Activated CD4-positive, alpha-beta T cell treated with anti-CD3 and anti-CD28 coated beads for 36 hours (primary cell): ENCODE data around the gene LITAF. TPM values are rescaled to one million over a fixed set of nuclear protein-coding genes. Genes with fewer than 3 reads are reported as not detected.

ENCODE experiments used
- ATAC-seq: fragments of 200-7000 bp; cut with Tn5 transposase; one replicate; pipeline ENCODE4 v1.10.0; 2021; ENCODE audit warnings: mild to moderate bottlenecking, moderate library complexity
- CTCF ChIA-PET: fragments of 350-600 bp; sonication (Branson Sonifier 250); formaldehyde crosslinking; loops from one replicate; lab custom pipeline; 2021; ENCODE audit warnings: antibody characterized with exemption; lab: Charles Lee
- POLR2A ChIA-PET: fragments of 350-600 bp; sonication (Branson Sonifier 250); formaldehyde crosslinking; loops from one replicate; lab custom pipeline; 2021; ENCODE audit warnings: antibody characterized with exemption, inconsistent platforms; lab: Charles Lee
- DNase-seq: peaks from one replicate; pipeline ENCODE4 v3.0.0-alpha.2; 2020
- H3K27ac Mint-ChIP-seq: one replicate; pipeline ENCODE4 v1.8.0; 2021; ENCODE audit warnings: mixed read lengths
- H3K27me3 Mint-ChIP-seq: one replicate; pipeline ENCODE4 v1.8.0; 2021; ENCODE audit warnings: mixed read lengths
- H3K36me3 Mint-ChIP-seq: one replicate; pipeline ENCODE4 v1.8.0; 2021; ENCODE audit warnings: low read depth, mixed read lengths
- H3K4me1 Mint-ChIP-seq: one replicate; pipeline ENCODE4 v1.8.0; 2021; ENCODE audit warnings: mixed read lengths
- H3K4me3 Mint-ChIP-seq: one replicate; pipeline ENCODE4 v1.8.0; 2021; ENCODE audit warnings: mild to moderate bottlenecking, moderate library complexity, mixed read lengths
- H3K9me3 Mint-ChIP-seq: one replicate; pipeline ENCODE4 v1.8.0; 2021; ENCODE audit warnings: low read depth, mixed read lengths
- intact Hi-C, 2 experiments: fragments of 100-400 bp; cut with DNase I in 1 of 2; cut with micrococcal nuclease in 1 of 2; formaldehyde crosslinking; loops; one replicate each; pipeline versions ENCODE4 v1.14.2 to v1.15.1; 2022 to 2024; cut with DNase I, micrococcal nuclease
- total RNA-seq, 2 experiments: library from RNA; stranded (reverse); gene quantifications; one replicate each; pipeline ENCODE4 v1.2.3, GENCODE V29; 2021

The LITAF gene
- total RNA-seq, 2 experiments from 2014 or later, result 99.0 to 116 TPM

- Mint-ChIP-seq H3K27ac (no peak overlapping the region), H3K4me3 (no peak overlapping the region), H3K27me3 (no peaks in the 10 kb centered on the region), H3K9me3 (no peaks in the 10 kb centered on the region), H3K4me1 (peaks cover 3% of the 10 kb centered on the region), H3K36me3 (no peaks in the 10 kb centered on the region)
- intact Hi-C loops, result loop anchor here in 1 of 2 experiments (5.0 to 10.0 kb wide), 2 partner anchors 53 to 271 kb away; partner anchors contain the start of gene LITAF
- DNase-seq (no peak), ATAC-seq (no peak)
- ChIA-PET CTCF (interaction anchor here (0.6 to 1.5 kb wide), 6 partner anchors 88 to 181 kb away, joined by 3 to 13 read pairs (median 4); no protein-coding TSS in a partner anchor), POLR2A (interaction anchor here (0.7 to 1.2 kb wide), 2 partner anchors 107 to 263 kb away, joined by 3 read pairs; partner anchors contain the start of gene ZC3H7A)
These were observed 52.5 kb downstream of the LITAF start for GRCh38 chr16:11534262-11534661.

DNA sequence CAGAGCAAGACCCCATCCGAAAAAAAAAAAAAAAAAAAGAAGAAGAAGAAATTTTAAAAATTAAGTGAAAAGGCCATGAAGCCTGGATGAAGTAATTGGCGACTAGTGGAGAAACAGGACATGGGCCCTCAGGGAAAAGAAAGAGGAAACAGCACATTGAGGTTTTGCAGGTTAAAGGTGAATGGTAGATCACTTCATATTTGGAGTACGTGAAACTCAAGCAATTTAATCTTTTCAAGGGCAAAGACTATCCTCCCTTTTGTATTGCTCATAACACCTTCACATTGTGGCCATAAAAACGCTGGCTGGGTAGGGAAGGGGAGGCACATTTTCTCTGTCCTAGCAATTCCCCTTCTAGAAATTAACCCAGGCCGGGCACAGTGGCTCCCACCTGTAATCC lies 53.1 kb downstream of the LITAF start:
- Mint-ChIP-seq H3K27me3 (no peaks in the 10 kb centered on the region), H3K4me3 (no peak overlapping the region), H3K36me3 (no peaks in the 10 kb centered on the region), H3K4me1 (peaks cover 3% of the 10 kb centered on the region), H3K27ac (no peak overlapping the region), H3K9me3 (no peaks in the 10 kb centered on the region)
- no peak for DNase-seq
- ATAC-seq, result no peak
- ChIA-PET POLR2A (interaction anchor here (0.7 kb wide), 1 partner anchor 263 kb away, joined by 3 read pairs; the partner anchor contains the start of gene ZC3H7A), CTCF (interaction anchor here (2.8 to 3.2 kb wide), 2 partner anchors 50 to 108 kb away, joined by 9 to 51 read pairs; no protein-coding TSS in a partner anchor)
- intact Hi-C loops, result loop anchor here (2.0 to 10.0 kb wide), 4 partner anchors 53 to 569 kb away; partner anchors contain the start of gene LITAF (in 2 of the 2)

- Mint-ChIP-seq H3K36me3 (no peaks in the 10 kb centered on the region), H3K27me3 (peaks cover 2% of the 10 kb centered on the region), H3K9me3 (no peaks in the 10 kb centered on the region), H3K4me1 (peaks cover 3% of the 10 kb centered on the region), H3K4me3 (no peak overlapping the region), H3K27ac (no peak overlapping the region)
- intact Hi-C loops, result loop anchor here in 1 of 2 experiments (5.0 to 10.0 kb wide), 2 partner anchors 57 to 274 kb away; partner anchors contain the start of gene LITAF
- ChIA-PET POLR2A (no interaction called here), CTCF (interaction anchor here (0.6 to 3.2 kb wide), 12 partner anchors 57 to 383 kb away, joined by 3 to 51 read pairs (median 4); partner anchors contain the start of gene ZC3H7A)
- ATAC-seq (no peak), DNase-seq (no peak)
These were observed 56.4 kb downstream of the LITAF start for GRCh38 chr16:11530171-11530940.

GRCh38 chr16:11529285-11529684 lies 57.4 kb downstream of the LITAF start:
- intact Hi-C loops, result no loop called here
- ATAC-seq (no peak), DNase-seq (no peak)
- Mint-ChIP-seq H3K9me3 (no peaks in the 10 kb centered on the region), H3K27me3 (peaks cover 2% of the 10 kb centered on the region), H3K4me1 (peaks cover 3% of the 10 kb centered on the region), H3K27ac (no peak overlapping the region), H3K4me3 (no peak overlapping the region), H3K36me3 (no peaks in the 10 kb centered on the region)
- POLR2A ChIA-PET, result interaction anchor here (0.6 kb wide), 1 partner anchor 24 kb away, joined by 9 read pairs; no protein-coding TSS in a partner anchor
- CTCF ChIA-PET, result interaction anchor here (0.7 to 2.1 kb wide), 6 partner anchors 57 to 965 kb away, joined by 3 to 8 read pairs (median 4); no protein-coding TSS in a partner anchor

DNA sequence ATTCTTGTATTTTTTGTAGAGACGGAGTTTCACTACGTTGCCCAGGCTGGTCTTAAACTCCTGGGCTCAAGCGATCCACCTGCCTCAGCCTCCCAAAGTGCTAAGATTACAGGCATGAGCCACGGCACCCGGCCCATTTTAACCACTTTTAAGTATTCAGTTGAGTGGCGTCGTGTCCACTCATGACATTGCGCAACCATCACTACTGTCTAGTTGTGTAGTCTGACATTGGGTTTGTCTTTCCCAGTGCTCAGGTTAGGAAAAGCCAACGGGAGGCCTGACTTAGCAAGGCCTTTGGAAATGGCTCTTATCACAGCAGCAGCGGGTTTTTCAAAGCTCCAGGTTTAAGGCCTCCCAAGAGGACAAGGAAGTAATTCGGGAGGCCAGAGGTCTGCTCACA lies 58.7 kb downstream of the LITAF start:
- no peaks in the 10 kb centered on the region for H3K36me3 Mint-ChIP-seq
- no peak for DNase-seq
- peaks cover 2% of the 10 kb centered on the region for H3K27me3 Mint-ChIP-seq
- H3K27ac Mint-ChIP-seq, result no peak overlapping the region
- intact Hi-C loops, result no loop called here
- no peaks in the 10 kb centered on the region for H3K9me3 Mint-ChIP-seq
- ChIA-PET POLR2A (no interaction called here), CTCF (no interaction called here)
- peaks cover 3% of the 10 kb centered on the region for H3K4me1 Mint-ChIP-seq
- no peak overlapping the region for H3K4me3 Mint-ChIP-seq
- ATAC-seq, result no peak

GRCh38 chr16:11526655-11527350 lies 59.9 kb downstream of the LITAF start:
- Mint-ChIP-seq H3K27ac (no peak overlapping the region), H3K36me3 (no peaks in the 10 kb centered on the region), H3K27me3 (peaks cover 2% of the 10 kb centered on the region), H3K4me3 (no peak overlapping the region), H3K4me1 (no peaks in the 10 kb centered on the region), H3K9me3 (no peaks in the 10 kb centered on the region)
- DNase-seq, result no peak
- ChIA-PET POLR2A (no interaction called here), CTCF (interaction anchor here (0.7 kb wide), 1 partner anchor 143 kb away, joined by 3 read pairs; no protein-coding TSS in a partner anchor)
- ATAC-seq, result no peak
- intact Hi-C loops, result no loop called here

- ATAC-seq, result no peak
- H3K4me1 Mint-ChIP-seq, result peaks cover 2% of the 10 kb centered on the region
- no peaks in the 10 kb centered on the region for H3K36me3 Mint-ChIP-seq
- H3K9me3 Mint-ChIP-seq, result peaks cover 7% of the 10 kb centered on the region
- no peak overlapping the region for H3K27ac Mint-ChIP-seq
- no peak overlapping the region for H3K4me3 Mint-ChIP-seq
- no peak for DNase-seq
- peaks cover 2% of the 10 kb centered on the region for H3K27me3 Mint-ChIP-seq
- intact Hi-C loops, result no loop called here
- ChIA-PET POLR2A (no interaction called here), CTCF (interaction anchor here (0.6 to 0.8 kb wide), 2 partner anchors 177 to 333 kb away, joined by 3 to 4 read pairs; no protein-coding TSS in a partner anchor)
These were observed 62.5 kb downstream of the LITAF start for GRCh38 chr16:11524098-11524760.

DNA sequence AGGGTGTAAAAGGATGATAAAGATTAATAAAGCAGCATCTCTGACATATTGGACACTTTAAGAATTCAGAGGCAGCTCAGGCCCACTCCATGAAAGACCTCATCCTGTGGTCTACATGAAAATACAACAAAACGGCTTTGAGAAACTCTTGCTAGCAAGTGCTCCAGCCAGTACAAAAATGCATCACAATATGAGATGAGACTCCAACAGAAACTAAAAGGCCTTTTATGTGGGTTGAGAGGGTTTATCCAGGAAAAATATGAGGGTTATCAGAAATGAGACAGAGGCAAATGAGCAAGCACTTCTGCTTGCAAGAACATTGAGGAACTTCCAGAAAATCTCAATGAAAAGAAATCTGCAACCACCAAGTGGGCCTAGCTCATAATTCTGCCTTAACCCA lies 65.7 kb downstream of the LITAF start:
- H3K27me3 Mint-ChIP-seq, result peaks cover 2% of the 10 kb centered on the region
- no peak for DNase-seq
- H3K4me3 Mint-ChIP-seq, result no peak overlapping the region
- H3K36me3 Mint-ChIP-seq, result no peaks in the 10 kb centered on the region
- ChIA-PET POLR2A (no interaction called here), CTCF (interaction anchor here (0.6 to 4.6 kb wide), 2 partner anchors 11 to 61 kb away, joined by 3 to 16 read pairs; no protein-coding TSS in a partner anchor)
- peaks cover 2% of the 10 kb centered on the region for H3K4me1 Mint-ChIP-seq
- H3K9me3 Mint-ChIP-seq, result peaks cover 7% of the 10 kb centered on the region
- no peak for ATAC-seq
- intact Hi-C loops, result no loop called here
- no peak overlapping the region for H3K27ac Mint-ChIP-seq

- Mint-ChIP-seq H3K4me1 (peaks cover 2% of the 10 kb centered on the region), H3K27me3 (peaks cover under 1% of the 10 kb centered on the region), H3K36me3 (no peaks in the 10 kb centered on the region), H3K4me3 (no peak overlapping the region), H3K27ac (no peak overlapping the region), H3K9me3 (peaks cover 7% of the 10 kb centered on the region)
- CTCF ChIA-PET, result interaction anchor here (4.6 kb wide), 1 partner anchor 12 kb away, joined by 16 read pairs; no protein-coding TSS in a partner anchor
- DNase-seq (no peak), ATAC-seq (no peak)
- POLR2A ChIA-PET, result no interaction called here
- intact Hi-C loops, result no loop called here
These were observed 66.3 kb downstream of the LITAF start for GRCh38 chr16:11520442-11520841.

DNA sequence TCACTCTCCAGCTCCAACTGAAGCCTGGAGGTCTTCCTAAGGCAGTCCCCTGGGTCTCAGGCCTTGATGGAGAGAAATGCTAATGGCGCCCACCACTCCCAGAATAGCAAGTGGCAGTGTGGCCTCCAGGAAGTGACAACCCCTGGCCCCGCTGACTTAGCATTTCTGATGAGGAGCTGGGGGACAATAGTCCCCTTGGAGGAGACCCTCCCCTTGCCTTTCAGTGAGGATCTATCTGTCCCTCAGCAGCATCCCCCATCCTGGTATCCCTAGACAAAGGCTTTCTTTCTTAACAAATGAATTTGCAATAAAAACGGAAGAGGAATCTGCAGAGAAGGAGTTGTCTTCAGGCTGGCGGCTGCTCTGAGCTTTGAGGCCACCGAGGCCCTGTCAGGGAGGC lies 68.8 kb downstream of the LITAF start:
- CTCF ChIA-PET, result interaction anchor here (0.7 to 2.2 kb wide), 2 partner anchors 14 to 295 kb away, joined by 4 to 10 read pairs; no protein-coding TSS in a partner anchor
- DNase-seq (no peak), ATAC-seq (no peak)
- Mint-ChIP-seq H3K36me3 (no peaks in the 10 kb centered on the region), H3K4me1 (peaks cover 2% of the 10 kb centered on the region), H3K27ac (no peak overlapping the region), H3K4me3 (no peak overlapping the region), H3K9me3 (peaks cover 7% of the 10 kb centered on the region), H3K27me3 (no peaks in the 10 kb centered on the region)
- intact Hi-C loops, result no loop called here
- POLR2A ChIA-PET, result no interaction called here
